Ectodermal cell (in vitro differentiated cells): ENCODE data around the gene RPL3.

Experiments used
- H3K27ac ChIP-seq: 2 replicates; pipeline ENCODE4 v1.7.0; 2013; ENCODE audit warnings: mild to moderate bottlenecking, low read depth, low read length; ENCODE audit not compliant: insufficient read depth, poor library complexity, severe bottlenecking
- H3K27me3 ChIP-seq: 2 replicates; pipeline ENCODE4 v1.7.0; 2013; ENCODE audit warnings: mild to moderate bottlenecking, low read length; ENCODE audit not compliant: insufficient read depth, control insufficient read depth, poor library complexity, severe bottlenecking
- H3K36me3 ChIP-seq: one replicate; pipeline ENCODE4 v1.7.0; 2013; ENCODE audit warnings: low read length; ENCODE audit not compliant: control insufficient read depth, insufficient read depth
- H3K4me1 ChIP-seq: one replicate; pipeline ENCODE4 v1.7.0; 2013; ENCODE audit warnings: low read length; ENCODE audit not compliant: control insufficient read depth, insufficient read depth
- H3K4me3 ChIP-seq: 2 replicates; pipeline ENCODE4 v1.7.0; 2013; ENCODE audit warnings: low read depth, low read length, control low read depth; ENCODE audit not compliant: insufficient read depth
- H3K9me3 ChIP-seq: 2 replicates; pipeline ENCODE4 v1.7.0; 2013; ENCODE audit warnings: mild to moderate bottlenecking, low read length, moderate library complexity; ENCODE audit not compliant: control insufficient read depth
- WGBS, 2 experiments: methylation state at CpG; one replicate each; pipeline ENCODE4 v1.1.7; 2013; ENCODE audit warnings: missing lambda C conversion rate in 2 of 2; 5-methylcytosine and 5-hydroxymethylcytosine counted together

Gene RPL3

GRCh38 chr22:39290724-39291161 is 28.7 kb downstream of the RPL3 start:
- no peaks in the 10 kb centered on the region for H3K27me3 ChIP-seq
- H3K27ac ChIP-seq = no peak overlapping the region
- H3K36me3 ChIP-seq = no peaks in the 10 kb centered on the region
- no peak overlapping the region for H3K4me3 ChIP-seq
- no peaks in the 10 kb centered on the region for H3K9me3 ChIP-seq
- H3K4me1 ChIP-seq = peaks cover 9% of the 10 kb centered on the region
- WGBS, 2 experiments = 75 to 77% methylated on average over 17 of the region's 17 CpGs

- H3K27me3 ChIP-seq = no peaks in the 10 kb centered on the region
- no peaks in the 10 kb centered on the region for H3K36me3 ChIP-seq
- 90 to 91% methylated on average over 16 of the region's 16 CpGs for WGBS, 2 experiments
- H3K9me3 ChIP-seq = no peaks in the 10 kb centered on the region
- no peak overlapping the region for H3K27ac ChIP-seq
- H3K4me3 ChIP-seq = no peak overlapping the region
- peaks cover 9% of the 10 kb centered on the region for H3K4me1 ChIP-seq
Measured at GRCh38 chr22:39289975-39290720, 29.3 kb downstream of the RPL3 start.

DNA sequence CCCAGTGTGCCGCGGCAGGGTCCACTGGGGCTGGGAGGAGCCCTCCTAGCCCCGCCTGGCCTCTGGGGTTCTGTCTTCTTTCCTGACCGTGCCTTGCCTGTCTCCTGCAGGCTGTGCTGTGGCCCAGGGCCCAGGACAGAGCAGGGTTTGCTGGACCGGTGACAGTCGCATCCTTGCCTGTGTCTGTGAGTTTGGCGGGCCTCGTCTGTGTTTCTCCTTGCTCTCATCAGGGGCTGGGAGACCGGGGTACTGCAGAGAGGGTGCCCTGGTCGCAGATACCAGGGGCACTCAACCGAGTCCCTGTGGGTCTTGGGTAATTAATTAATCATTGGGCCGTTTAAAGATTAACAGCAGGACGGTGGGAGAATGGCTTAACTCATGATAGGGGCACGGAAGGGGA is 29.9 kb downstream of the RPL3 start:
- Histone ChIP-seq H3K27ac (no peak overlapping the region), H3K27me3 (no peaks in the 10 kb centered on the region), H3K4me3 (no peak overlapping the region), H3K4me1 (peaks cover 9% of the 10 kb centered on the region), H3K9me3 (no peaks in the 10 kb centered on the region), H3K36me3 (no peaks in the 10 kb centered on the region)
- WGBS, 2 experiments = 80 to 83% methylated on average over 14 of the region's 14 CpGs

DNA sequence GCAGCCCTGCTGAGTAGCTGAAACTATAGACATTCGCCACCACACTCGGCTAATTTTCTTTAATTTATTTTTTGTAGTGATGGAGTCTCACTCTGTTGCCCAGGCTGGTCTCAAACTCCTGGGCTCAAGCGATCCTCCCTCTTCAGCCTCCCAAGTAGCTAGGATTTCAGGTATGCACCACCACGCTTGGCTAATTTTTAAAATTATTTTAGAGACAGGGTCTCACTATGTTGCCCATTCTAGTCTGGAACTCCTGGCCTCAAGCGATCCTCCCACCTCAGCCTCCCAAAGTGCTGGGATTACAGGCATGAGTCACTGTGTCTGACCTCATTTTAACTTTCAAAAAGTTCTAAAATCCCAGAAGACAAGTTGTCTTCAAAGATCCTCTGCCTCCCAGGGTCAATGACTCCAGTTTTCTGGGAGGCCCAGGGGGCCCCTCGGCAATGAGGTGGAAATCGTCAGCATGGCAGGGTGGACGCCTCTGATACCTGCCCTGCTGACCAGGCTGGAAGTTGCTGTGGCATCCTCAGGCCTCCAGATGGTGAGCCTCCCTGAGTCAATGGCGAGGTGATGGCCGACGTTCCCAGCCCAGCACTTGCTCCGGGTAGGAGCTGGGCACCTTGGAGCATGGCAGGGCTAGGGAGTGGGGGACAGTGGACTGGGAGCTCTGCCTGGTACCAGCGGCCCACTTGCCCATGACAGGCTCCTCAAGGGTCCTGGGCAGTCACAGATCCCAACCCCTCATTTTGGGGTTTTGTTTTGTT is 31.1 kb downstream of the RPL3 start:
- 91 to 93% methylated on average over 13 of the region's 13 CpGs for WGBS, 2 experiments
- Histone ChIP-seq H3K36me3 (no peaks in the 10 kb centered on the region), H3K27ac (no peak overlapping the region), H3K9me3 (no peaks in the 10 kb centered on the region), H3K27me3 (no peaks in the 10 kb centered on the region), H3K4me1 (peaks cover 9% of the 10 kb centered on the region), H3K4me3 (no peak overlapping the region)

GRCh38 chr22:39287076-39287725 is 32.2 kb downstream of the RPL3 start:
- Histone ChIP-seq H3K9me3 (no peaks in the 10 kb centered on the region), H3K27me3 (no peaks in the 10 kb centered on the region), H3K4me1 (peaks cover 4% of the 10 kb centered on the region), H3K27ac (no peak overlapping the region), H3K36me3 (no peaks in the 10 kb centered on the region), H3K4me3 (no peak overlapping the region)
- WGBS, 2 experiments = 89 to 94% methylated on average over 8 of the region's 8 CpGs

- no peaks in the 10 kb centered on the region for H3K36me3 ChIP-seq
- WGBS, 2 experiments = 90 to 94% methylated on average over 3 of the region's 3 CpGs
Measured at GRCh38 chr22:39284983-39285382, 34.4 kb downstream of the RPL3 start.

GRCh38 chr22:39284142-39284980 is 35.1 kb downstream of the RPL3 start:
- Histone ChIP-seq H3K4me3 (no peak overlapping the region), H3K4me1 (no peaks in the 10 kb centered on the region), H3K27me3 (no peaks in the 10 kb centered on the region), H3K9me3 (no peaks in the 10 kb centered on the region), H3K27ac (no peak overlapping the region), H3K36me3 (no peaks in the 10 kb centered on the region)
- 93 to 94% methylated on average over 19 of the region's 19 CpGs for WGBS, 2 experiments

More at GRCh38 chr22:39284983-39285382, 34.4 kb downstream of the RPL3 start:
- no peaks in the 10 kb centered on the region for H3K4me1 ChIP-seq
- no peaks in the 10 kb centered on the region for H3K27me3 ChIP-seq
- no peak overlapping the region for H3K4me3 ChIP-seq
- H3K27ac ChIP-seq = no peak overlapping the region
- no peaks in the 10 kb centered on the region for H3K9me3 ChIP-seq

DNA sequence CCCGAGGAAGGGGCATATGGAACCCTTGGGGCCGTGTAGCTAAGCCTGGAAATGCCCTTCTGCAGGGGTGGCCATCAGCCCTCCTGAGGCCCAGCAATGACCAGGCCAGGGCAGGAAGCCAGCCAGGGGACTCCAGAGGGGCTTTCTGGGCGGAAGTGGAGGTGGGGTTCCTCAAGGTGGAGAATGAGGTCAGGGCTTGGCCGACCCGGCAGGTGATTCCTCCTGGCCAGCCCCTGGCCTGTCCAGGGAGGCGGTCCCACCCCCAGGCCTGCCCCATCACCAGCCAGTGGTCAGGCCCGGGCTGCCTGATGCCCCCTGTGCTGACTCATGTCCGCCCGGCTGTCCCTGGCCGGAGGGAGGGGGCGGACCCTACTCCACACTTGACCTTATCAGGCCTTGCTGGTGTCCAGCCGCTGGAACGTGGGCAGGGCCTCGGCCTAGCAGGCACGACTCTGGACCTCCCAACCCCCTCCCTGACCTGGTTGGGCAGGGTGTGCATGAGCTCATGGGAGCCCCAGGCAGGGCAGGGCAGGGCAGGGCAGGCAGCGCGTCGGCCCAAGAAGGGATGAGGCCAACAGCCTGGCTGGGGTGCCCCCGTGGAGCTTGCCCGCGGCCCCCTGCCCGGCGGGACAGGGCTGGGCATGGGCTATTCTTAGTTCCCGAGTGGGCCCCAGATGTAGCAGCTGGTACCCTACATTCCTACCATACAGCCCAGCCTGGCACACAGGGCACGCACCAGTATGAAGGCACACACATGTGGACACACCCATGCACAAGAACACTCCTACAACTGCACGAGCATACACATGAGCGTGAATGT is 35.9 kb downstream of the RPL3 start:
- 90 to 92% methylated on average over 27 of the region's 27 CpGs for WGBS, 2 experiments
- Histone ChIP-seq H3K4me1 (no peaks in the 10 kb centered on the region), H3K27me3 (no peaks in the 10 kb centered on the region), H3K36me3 (no peaks in the 10 kb centered on the region), H3K27ac (no peak overlapping the region), H3K9me3 (no peaks in the 10 kb centered on the region), H3K4me3 (no peak overlapping the region)

- Histone ChIP-seq H3K4me3 (no peak overlapping the region), H3K27me3 (no peaks in the 10 kb centered on the region), H3K4me1 (no peaks in the 10 kb centered on the region), H3K36me3 (no peaks in the 10 kb centered on the region), H3K9me3 (no peaks in the 10 kb centered on the region), H3K27ac (no peak overlapping the region)
- WGBS, 2 experiments = 85 to 87% methylated on average over 9 of the region's 9 CpGs
Measured at GRCh38 chr22:39282645-39283321, 36.6 kb downstream of the RPL3 start.
